K562 (cell line): ENCODE data around the gene MTMR6.

Source experiments
- ATF1 ChIP-seq, 2 experiments: fragments of 450-650 bp in 1 of 2; IDR thresholded peaks; 2 replicates each; pipeline ENCODE4 v1.6.1; 2016; ENCODE audit warnings: missing compliant biosample characterization in 1 of 2, missing genetic modification characterization in 1 of 2
- EZH2 ChIP-seq: IDR thresholded peaks from 2 replicates; pipeline ENCODE4 v1.6.1; 2012; ENCODE audit warnings: low read depth, mild to moderate bottlenecking, inconsistent platforms, low read length, borderline replicate concordance
- FOXJ3 ChIP-seq: sonication (generic); formaldehyde crosslinking; IDR thresholded peaks from 2 replicates; pipeline ENCODE4 v1.4.0; 2020; ENCODE audit warnings: mild to moderate bottlenecking, missing genetic modification reagents
- LARP7 ChIP-seq: fragments of 450-650 bp; IDR thresholded peaks from 2 replicates; pipeline ENCODE4 v1.6.1; 2016
- MAFG ChIP-seq: fragments of 450-650 bp; conservative IDR thresholded peaks from 2 replicates; pipeline ENCODE4 v1.6.1; 2016; ENCODE audit warnings: missing genetic modification characterization, missing compliant biosample characterization
- POLR2H ChIP-seq: IDR thresholded peaks from 2 replicates; pipeline ENCODE4 v1.6.1; 2016; ENCODE audit warnings: missing genetic modification characterization, low read depth, mild to moderate bottlenecking, control low read depth, missing compliant biosample characterization, moderate library complexity
- SMAD4 ChIP-seq: fragments of 250-450 bp; sonication (Bioruptor Pico); conservative IDR thresholded peaks from 2 replicates; pipeline ENCODE4 v1.8.0; 2021; ENCODE audit warnings: inconsistent platforms, mild to moderate bottlenecking, moderate library complexity
- ZNF282 ChIP-seq: sonication (generic); formaldehyde crosslinking; IDR thresholded peaks from 2 replicates; pipeline ENCODE4 v1.8.1; 2023; ENCODE audit warnings: missing genetic modification reagents
- TF ChIP-seq, protein P1 (sequence below): fragments of 250-450 bp; sonication (Bioruptor Pico); IDR thresholded peaks from 2 replicates; pipeline ENCODE4 v1.4.0; 2020
- TF ChIP-seq, protein P2 (sequence below): IDR thresholded peaks from 2 replicates; pipeline ENCODE4 v1.6.1; 2012; ENCODE audit warnings: low read depth, low read length, improper control_type of control experiment, borderline replicate concordance
- TF ChIP-seq, protein P3 (sequence below): sonication (generic); formaldehyde crosslinking; IDR thresholded peaks from 2 replicates; pipeline ENCODE4 v1.8.1; 2023; ENCODE audit warnings: mild to moderate bottlenecking, missing genetic modification reagents
- TF ChIP-seq, protein P4 (sequence below): sonication (generic); formaldehyde crosslinking; IDR thresholded peaks from 2 replicates; pipeline ENCODE4 v1.4.0; 2020; ENCODE audit warnings: mild to moderate bottlenecking, missing genetic modification reagents

DNA sequence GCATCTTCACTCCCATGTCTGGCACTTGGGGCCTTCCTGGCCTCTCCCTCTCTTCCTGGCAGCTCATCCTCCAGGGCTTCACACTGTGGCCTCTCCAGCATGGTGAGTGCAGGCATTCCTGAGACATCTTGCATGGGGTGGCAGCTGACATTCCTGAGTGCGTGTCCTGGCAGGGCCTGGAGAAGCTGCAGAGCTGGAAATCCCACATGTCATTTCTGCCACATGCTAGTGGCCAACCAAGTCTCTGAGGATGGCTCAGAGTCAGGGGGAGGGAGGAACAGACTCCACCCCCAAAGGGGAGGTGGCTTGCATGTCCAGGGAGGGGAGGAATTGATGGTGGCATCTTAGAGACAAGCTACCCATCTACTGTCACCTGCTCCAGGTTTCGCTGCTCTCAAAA lies 73.6 kb downstream of the MTMR6 start:
- TF ChIP-seq, protein P1, sequence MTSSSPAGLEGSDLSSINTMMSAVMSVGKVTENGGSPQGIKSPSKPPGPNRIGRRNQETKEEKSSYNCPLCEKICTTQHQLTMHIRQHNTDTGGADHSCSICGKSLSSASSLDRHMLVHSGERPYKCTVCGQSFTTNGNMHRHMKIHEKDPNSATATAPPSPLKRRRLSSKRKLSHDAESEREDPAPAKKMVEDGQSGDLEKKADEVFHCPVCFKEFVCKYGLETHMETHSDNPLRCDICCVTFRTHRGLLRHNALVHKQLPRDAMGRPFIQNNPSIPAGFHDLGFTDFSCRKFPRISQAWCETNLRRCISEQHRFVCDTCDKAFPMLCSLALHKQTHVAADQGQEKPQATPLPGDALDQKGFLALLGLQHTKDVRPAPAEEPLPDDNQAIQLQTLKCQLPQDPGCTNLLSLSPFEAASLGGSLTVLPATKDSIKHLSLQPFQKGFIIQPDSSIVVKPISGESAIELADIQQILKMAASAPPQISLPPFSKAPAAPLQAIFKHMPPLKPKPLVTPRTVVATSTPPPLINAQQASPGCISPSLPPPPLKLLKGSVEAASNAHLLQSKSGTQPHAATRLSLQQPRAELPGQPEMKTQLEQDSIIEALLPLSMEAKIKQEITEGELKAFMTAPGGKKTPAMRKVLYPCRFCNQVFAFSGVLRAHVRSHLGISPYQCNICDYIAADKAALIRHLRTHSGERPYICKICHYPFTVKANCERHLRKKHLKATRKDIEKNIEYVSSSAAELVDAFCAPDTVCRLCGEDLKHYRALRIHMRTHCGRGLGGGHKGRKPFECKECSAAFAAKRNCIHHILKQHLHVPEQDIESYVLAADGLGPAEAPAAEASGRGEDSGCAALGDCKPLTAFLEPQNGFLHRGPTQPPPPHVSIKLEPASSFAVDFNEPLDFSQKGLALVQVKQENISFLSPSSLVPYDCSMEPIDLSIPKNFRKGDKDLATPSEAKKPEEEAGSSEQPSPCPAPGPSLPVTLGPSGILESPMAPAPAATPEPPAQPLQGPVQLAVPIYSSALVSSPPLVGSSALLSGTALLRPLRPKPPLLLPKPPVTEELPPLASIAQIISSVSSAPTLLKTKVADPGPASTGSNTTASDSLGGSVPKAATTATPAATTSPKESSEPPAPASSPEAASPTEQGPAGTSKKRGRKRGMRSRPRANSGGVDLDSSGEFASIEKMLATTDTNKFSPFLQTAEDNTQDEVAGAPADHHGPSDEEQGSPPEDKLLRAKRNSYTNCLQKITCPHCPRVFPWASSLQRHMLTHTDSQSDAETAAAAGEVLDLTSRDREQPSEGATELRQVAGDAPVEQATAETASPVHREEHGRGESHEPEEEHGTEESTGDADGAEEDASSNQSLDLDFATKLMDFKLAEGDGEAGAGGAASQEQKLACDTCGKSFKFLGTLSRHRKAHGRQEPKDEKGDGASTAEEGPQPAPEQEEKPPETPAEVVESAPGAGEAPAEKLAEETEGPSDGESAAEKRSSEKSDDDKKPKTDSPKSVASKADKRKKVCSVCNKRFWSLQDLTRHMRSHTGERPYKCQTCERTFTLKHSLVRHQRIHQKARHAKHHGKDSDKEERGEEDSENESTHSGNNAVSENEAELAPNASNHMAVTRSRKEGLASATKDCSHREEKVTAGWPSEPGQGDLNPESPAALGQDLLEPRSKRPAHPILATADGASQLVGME (CRISPR knock-in tag), result no peak
- TF ChIP-seq, protein P2, sequence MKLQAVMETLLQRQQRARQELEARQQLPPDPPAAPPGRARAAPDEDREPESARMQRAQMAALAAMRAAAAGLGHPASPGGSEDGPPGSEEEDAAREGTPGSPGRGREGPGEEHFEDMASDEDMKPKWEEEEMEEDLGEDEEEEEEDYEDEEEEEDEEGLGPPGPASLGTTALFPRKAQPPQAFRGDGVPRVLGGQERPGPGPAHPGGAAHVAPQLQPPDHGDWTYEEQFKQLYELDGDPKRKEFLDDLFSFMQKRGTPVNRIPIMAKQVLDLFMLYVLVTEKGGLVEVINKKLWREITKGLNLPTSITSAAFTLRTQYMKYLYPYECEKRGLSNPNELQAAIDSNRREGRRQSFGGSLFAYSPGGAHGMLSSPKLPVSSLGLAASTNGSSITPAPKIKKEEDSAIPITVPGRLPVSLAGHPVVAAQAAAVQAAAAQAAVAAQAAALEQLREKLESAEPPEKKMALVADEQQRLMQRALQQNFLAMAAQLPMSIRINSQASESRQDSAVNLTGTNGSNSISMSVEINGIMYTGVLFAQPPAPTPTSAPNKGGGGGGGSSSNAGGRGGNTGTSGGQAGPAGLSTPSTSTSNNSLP, result no peak
- TF ChIP-seq ZNF282 (CRISPR knock-in tag) (no peak), FOXJ3 (CRISPR knock-in tag) (no peak), SMAD4 (CRISPR knock-in tag) (no peak), EZH2 (no peak), ATF1 (CRISPR knock-in tag; IDR thresholded peaks at IDR 0.05) (no peak), ATF1 (tag; IDR thresholded peaks at IDR 0.05) (no peak), LARP7 (no peak), POLR2H (no peak), MAFG (no peak)
- TF ChIP-seq, protein P3, sequence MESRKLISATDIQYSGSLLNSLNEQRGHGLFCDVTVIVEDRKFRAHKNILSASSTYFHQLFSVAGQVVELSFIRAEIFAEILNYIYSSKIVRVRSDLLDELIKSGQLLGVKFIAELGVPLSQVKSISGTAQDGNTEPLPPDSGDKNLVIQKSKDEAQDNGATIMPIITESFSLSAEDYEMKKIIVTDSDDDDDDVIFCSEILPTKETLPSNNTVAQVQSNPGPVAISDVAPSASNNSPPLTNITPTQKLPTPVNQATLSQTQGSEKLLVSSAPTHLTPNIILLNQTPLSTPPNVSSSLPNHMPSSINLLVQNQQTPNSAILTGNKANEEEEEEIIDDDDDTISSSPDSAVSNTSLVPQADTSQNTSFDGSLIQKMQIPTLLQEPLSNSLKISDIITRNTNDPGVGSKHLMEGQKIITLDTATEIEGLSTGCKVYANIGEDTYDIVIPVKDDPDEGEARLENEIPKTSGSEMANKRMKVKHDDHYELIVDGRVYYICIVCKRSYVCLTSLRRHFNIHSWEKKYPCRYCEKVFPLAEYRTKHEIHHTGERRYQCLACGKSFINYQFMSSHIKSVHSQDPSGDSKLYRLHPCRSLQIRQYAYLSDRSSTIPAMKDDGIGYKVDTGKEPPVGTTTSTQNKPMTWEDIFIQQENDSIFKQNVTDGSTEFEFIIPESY, result no peak
- TF ChIP-seq, protein P4, sequence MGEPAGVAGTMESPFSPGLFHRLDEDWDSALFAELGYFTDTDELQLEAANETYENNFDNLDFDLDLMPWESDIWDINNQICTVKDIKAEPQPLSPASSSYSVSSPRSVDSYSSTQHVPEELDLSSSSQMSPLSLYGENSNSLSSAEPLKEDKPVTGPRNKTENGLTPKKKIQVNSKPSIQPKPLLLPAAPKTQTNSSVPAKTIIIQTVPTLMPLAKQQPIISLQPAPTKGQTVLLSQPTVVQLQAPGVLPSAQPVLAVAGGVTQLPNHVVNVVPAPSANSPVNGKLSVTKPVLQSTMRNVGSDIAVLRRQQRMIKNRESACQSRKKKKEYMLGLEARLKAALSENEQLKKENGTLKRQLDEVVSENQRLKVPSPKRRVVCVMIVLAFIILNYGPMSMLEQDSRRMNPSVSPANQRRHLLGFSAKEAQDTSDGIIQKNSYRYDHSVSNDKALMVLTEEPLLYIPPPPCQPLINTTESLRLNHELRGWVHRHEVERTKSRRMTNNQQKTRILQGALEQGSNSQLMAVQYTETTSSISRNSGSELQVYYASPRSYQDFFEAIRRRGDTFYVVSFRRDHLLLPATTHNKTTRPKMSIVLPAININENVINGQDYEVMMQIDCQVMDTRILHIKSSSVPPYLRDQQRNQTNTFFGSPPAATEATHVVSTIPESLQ, result no peak
